Superior temporal gyrus (tissue), 1 donor: ENCODE results near the gene PLXNB1.

Source experiments
- DNase-seq: peaks from one replicate; pipeline ENCODE4 v3.0.0-alpha.2; 2016; ENCODE audit errors: extremely low spot score

PLXNB1 gene

DNA sequence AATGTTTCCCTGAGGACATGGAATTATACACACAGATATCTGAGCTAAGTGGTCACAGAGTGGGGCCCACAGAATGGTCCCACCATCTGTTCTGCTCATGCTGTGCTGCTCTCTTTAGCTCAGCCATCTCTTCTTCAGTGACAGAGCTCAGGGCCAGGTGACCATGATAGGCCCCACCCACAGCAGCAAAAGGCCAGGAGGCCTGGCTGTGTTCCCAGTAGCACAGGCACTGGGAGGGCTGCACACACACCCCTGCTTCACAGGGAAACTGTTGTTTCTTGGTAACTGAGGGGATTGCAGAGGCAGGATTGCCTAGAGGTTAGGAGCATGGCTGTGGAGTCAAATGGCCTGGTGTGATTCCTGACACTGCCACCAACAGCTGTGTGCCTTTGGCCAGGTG lies 62.7 kb downstream of the PLXNB1 start:
- no peak for DNase-seq

DNA sequence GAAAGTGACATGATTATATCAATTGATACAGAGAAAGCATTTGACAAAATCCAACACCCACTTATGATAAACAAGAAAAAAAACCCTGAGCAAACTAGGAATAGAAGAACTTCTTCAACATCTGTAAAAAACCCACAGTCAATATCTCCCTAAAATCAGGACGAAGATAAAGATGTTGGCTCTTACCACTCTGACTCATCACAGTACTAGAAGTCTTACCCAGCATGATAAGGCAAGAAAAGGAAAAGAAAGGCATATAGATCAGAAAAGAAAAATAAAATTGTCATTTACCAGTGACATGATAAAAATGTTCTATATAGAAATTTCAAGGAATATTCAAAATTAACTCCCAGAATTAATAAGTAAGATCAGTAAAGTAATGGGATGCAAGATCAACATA lies 65.0 kb downstream of the PLXNB1 start:
- no peak for DNase-seq

DNA sequence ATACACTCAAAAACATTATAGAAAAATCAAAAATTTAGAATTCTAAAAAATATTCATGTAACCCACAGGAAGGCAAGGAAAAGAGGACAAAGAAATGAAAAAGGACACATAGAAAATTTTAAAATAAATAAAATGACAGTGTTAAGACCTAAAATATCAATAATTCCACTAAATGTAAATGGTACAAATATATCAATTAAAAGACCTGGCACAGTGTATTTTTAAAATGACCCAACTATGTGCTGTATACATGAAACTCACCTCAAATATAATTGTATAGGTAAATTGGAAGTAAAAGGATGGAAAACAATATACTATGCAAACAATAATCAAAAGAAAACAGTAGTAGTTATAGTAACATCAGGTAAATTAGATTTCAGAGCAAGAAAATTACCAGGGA lies 68.0 kb downstream of the PLXNB1 start:
- no peak for DNase-seq

DNA sequence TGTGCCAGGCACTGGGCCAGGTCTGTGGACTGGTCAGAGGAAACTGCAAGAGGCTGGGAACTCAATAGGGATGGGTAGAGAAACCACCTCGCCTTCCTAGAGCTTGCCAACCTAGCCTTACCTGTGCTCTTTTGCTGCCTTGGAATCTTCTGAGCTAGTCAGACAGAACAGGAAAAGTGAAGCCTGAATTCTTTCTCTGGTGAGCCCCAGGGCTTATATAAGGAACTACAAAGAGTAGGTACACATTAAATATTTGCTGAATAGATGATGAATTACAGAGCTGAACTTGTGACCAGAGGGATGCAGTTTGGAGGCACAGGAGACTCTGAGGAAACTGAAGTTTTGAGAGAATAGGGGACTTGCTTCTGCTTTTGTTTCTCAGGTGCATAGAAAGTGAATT lies 73.5 kb downstream of the PLXNB1 start:
- no peak for DNase-seq

DNA sequence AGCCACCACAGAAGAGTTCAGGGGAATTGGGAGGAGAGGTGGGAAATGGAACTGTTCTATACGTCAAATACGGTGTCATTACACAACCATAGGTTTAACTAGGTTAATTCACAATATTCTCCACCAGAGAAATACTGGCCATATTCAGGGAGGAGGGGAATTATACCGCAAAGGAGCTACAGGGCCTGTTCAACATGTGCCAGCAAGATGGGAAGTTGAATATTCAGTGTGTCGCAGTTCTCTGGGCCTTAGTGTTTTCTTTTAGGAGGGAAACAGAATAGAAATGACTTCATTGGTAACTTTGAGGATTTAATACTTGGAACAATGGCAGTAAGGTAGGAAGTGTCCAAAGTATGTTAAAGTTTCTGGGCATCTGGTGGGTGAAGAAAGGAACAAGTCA lies 75.9 kb downstream of the PLXNB1 start:
- DNase-seq, result no peak
